DMS 273 treated with DMSO at 0.1 percent for 48 hours (cell line): ENCODE data around the gene PRADC1.
"Not testable (repeated sequence)": the region's sequence is repeated elsewhere in the genome, so short reads cannot be mapped to it uniquely, and the experiment has no call there.

Source experiments
- DNase-seq: peaks from one replicate; lab custom pipeline; 2025; lab: John Stamatoyannopoulos, UW

PRADC1 gene

DNA sequence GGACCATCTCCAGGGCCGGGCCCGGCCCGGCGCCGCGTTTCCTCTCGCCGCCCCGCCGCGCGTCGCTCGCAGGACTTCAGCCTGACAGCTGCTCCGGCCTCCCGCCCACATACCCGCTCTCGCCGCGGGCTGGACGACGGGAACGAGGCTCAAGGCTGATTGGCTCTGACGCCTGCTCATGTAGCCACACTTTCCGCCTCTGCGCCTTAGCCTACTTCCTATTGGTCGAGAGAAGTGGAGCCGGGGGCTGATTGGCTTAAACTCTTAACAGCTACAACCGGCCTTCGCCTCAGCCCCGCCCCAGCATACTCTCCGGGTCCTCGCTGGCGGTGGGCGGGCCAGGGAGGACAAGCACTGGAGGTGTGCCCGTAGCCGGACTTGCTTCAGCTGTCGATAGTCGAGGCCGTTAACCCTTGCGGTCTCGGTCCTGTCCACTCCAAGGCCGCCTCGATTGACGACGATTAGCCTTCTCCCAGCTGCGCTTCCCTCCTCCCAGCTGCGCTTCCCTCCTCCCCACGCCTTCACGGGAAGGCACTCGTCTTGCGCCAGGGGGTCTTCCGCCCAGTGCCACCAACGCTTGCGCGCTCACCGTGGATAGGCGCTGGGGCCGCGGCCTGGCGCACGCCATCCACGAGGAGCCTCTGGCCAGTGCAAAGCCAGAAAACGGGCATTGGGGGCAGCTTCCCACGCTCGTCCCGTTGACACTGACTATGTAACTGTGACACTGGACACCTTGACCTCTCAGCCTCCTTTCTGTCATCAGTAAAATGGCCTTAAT is at the start of gene PRADC1:
Gene PRADC1, minus strand, starts transcription at position 86 of the 778 bp plus-strand sequence. Its CDS starts 79 bp downstream, at position 7.
- DNase-seq, result peak; percentile 99

DNA sequence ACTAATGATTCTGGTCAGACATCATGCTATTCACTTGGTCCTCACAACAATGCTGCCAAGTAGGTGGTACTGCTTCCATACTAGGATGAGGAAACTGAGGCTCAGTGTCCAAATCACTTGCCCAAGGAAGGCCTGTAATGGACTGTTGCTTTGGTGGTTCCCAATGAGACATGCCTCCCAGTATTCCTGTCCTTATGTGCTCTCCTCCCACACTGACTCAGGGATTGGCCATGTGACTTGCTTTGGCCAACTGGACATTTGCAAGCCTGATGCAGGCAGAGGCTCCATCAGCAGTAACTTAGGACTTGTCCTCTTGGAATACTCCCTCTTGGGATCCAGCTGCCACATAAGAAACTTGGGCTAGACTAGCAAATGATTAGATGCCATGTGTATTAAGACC is 48.2 kb upstream of the PRADC1 start:
- DNase-seq, result no peak

DNA sequence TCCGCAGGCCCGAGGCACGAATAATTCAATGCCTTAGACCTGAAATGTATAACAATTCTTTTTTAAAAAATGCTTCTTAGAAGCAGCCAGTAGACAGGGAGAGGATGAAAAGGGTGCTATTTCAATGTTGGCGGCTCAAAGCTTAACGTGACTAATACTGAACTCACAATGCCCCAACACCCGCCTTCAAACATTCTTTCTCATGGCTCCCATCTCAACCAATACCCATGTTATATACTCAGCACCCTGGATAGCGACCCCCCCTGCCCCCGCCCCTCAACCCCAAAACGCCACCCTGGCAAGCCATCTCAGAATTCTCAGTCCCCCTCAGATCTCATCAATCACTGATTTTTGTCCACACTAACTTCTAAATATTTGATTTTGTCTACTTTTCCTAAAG is 46.8 kb upstream of the PRADC1 start:
- DNase-seq, result no peak

DNA sequence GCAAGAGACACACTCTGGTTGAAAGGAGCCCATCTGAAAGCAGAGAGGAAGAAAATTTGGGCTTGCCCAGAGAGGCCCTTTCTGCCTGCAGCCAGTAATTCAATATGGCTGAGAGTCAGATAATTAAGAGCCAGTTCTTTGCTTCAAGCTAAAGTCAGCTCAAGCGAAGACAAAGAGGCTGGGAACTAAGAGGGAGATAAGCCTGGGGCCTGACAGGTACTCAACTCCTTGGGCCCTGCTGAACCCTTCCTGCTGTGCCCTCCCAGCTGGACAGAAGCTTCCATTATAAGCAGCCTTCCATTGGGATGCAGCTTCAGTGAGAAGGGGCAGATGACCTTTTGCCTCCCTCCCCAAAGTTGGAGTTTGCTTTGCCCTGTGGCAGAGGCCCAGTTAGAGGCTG is 39.2 kb upstream of the PRADC1 start:
- DNase-seq, result no peak

DNA sequence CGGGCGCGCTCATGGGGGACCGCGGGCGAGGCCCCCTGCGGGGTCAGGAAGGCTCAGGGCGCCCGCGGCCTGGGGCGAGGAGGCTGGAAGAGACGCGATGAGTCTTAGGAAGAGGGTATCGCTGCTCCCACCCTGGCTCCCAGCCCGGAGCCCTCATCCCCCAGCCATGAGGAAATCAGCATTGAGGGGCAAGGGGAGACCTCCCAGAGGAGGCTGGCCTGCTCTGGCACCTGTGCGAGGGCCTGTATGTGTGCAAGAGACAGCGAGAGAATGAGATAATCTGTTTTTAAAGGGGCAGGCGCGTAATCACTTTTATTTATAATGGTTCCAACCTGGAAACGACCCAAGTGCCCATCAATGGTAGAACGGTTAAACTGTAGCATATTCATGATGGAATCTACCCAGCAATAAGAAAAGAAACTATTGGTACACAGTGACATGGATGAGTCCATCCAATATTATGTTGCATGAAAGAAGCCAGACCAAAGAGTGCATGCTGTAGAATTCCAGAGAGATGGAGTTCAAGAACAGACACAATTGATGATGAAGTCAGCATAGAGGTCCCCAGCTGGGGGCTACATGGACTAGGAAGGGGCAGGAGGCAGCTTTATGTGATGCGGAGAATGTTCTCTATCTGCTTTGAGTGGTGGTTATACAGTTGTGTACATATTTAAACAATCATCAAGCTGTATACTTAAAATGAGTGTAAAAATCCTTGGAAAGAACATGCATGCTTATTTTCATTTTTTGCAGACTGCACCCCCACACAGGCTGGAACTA is 36.8 kb upstream of the PRADC1 start:
- no peak for DNase-seq

DNA sequence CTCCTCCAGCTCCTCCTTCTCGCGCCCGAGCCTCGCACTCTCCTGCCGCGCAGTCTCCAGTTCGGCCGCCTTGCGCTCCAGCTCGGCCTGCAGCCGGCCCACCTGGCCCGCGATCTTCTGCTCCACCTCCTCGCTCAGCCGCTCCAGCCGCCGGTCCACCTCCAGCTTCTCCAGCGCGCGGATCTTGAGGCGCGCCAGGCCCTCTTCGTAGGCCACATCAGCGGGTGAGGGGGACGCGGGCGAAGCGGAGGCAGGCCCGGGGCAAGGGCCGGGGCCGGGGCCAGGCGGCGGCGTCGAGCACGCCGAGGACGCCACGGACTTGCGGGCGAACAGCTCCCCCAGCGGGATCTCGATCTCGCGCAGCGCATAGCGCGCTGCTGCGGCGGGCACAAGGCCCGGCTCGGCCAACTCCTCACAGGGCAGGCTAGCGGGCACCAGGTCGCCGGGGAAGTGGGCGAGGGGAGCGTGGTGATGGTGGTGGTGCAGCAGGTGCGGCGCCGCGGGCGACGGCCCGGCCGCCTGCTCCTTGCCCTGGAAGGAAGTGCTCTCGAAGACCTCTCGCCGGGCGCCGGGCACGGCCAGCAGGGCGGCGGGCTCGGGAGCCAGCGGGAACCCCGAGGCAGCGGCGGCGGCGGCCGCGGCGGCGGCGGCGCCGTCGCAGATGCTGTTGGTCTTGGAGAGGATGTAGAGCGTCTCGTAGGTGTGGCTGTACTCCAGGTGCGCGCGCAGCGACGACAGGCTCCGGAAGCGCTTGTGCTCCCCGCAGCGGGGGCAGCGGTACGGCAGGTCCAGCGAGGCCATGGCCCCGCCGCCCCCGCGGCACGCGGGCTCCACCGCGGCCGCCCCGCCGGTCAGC is 36.0 kb upstream of the PRADC1 start:
- DNase-seq, result no peak

DNA sequence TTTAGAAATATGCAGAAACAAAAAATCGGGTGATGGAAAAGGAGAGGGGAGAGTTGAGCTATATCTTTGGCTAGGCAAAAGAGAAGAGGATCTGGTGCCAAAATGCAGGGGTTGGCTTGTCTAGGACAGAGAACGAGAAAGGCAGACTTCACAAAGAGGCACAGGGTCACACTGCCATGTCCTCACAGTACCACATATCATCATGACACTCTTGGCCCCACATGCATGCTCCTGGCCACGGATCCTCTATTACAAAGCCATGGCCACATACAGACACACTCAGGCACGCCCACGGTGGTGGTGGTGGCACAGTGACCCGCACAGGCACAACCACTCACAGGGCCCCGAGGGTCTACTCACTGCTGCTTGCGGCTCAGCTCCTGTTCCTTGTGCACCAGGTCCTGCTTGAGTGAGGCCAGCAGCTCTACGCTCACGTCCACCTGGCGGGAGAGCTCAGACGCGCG is 35.4 kb upstream of the PRADC1 start:
- DNase-seq, result no peak

DNA sequence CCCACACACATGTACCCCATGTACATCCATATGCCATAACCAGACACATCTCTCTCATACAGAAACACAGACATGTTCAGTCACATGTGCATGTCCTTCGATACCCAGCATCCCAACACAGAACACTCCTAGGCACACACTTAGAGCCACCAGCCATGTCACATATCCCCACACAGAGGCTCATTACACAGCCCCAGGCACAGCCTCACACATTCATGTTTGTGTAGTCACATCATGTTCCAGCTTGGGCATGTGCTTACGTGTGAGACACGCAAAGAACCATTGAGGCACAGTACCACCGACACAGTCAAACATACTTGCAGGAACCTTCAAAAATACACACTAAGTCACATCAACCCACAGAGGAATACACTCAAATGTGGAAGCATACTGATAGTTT is 34.0 kb upstream of the PRADC1 start:
- no peak for DNase-seq

DNA sequence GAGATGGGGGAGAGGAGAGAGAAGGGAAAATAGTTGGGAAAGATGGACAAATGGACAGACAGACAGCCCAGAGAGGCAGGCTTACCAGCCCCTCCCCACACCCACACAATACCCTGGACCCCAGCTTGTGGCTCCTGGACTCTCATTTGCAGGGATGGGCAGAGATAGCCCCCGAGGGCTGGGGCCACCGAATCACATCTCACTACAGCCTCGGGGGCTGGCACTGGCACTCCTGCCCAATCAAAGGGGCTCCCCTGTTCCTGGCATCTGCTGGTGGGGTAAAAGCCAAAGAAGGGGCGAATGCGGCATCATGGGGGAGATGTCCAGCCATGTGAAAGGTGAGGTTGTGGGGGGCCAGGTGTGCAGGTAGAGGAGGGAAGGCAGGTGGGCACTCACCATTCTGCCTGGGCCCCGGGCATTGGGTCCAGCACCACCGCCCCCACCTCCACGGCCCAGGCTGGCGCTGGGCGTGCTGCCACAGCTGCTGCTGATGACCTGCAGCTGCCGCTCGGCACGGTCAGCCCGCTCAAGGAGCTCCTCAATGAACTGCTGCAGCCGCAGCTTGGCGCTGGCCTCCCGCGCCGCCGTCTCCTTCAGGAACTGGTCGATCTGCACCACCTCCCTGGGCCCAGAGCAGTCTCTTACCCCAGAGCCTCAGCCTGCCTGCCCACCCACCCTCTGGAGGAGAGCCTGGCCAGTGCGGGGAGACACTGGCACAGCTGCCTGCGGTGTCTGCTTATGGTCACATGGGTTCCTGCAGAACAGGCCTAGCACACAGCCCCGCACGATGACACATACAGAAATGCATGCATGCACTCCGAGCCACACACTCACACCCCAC is 33.2 kb upstream of the PRADC1 start:
- DNase-seq, result no peak

DNA sequence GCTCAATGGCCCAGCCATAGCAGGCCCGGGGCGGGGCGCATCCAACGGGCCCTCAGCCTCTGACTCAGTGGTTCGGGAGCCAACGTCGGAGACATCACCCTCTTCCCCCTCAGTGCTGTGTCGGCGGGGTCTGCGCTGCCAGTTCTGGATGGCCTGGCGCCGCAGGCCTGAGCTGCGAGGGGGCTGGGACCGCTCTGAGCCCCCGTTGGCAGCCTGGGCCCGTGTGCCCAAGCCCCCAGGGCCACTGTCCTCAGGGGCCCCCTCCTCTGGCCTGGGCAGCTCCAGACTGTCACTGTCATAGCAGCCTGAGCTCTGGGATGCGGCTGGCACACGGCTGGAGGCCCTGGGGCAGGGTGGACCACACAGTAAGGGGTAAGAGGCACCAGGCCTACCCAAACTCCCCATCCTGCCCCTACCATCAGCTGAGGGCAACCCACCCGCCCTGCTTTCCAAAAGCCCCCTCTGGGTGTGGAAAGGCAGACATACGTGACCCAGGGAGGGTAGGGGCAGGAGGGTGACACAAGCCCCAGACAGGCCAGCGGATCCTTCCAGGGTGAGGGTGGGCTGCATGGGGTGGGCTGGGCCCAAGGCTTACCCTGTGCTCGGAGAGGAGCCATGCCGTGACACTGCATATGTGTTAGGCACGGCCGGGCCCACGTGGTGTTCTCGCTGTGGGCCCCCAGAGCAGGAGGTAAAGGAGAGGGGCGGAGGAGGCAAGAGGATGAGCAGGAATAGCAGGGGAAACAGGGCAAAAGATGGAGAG is 32.4 kb upstream of the PRADC1 start:
- DNase-seq, result no peak

DNA sequence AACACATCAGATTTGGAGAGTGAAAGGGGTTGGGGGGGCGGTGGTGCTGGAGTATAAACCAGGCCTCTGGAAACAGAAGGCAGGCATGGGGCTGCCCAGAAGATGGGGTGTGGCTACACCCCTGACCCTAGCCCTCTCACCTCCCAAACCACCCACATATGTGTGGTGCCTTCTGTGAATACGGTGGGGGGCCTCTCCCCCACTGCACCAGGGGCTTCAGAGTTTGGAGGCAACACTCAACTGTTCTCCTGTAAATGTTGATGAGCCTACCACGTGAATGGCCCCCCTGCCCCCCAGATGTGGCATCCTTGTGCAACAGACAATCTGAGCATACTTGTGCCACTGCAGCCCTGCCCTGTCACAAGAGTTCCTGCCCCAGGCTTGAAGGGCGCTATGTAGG is 31.7 kb upstream of the PRADC1 start:
- DNase-seq, result no peak

DNA sequence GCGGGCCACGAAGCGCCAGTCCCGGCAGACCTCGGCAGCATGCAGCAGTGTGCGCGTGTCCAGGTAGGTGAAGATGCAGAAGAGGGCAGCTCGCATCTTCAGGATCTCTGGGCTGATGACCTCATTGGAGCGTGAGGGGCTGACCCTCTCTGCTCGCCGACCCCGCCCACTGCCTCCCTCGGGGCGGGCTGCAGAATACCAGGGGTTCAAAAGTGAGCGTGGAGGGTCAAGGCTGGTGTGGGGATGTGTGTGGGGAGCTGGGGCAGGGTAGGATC is 31.2 kb upstream of the PRADC1 start:
- DNase-seq, result no peak

DNA sequence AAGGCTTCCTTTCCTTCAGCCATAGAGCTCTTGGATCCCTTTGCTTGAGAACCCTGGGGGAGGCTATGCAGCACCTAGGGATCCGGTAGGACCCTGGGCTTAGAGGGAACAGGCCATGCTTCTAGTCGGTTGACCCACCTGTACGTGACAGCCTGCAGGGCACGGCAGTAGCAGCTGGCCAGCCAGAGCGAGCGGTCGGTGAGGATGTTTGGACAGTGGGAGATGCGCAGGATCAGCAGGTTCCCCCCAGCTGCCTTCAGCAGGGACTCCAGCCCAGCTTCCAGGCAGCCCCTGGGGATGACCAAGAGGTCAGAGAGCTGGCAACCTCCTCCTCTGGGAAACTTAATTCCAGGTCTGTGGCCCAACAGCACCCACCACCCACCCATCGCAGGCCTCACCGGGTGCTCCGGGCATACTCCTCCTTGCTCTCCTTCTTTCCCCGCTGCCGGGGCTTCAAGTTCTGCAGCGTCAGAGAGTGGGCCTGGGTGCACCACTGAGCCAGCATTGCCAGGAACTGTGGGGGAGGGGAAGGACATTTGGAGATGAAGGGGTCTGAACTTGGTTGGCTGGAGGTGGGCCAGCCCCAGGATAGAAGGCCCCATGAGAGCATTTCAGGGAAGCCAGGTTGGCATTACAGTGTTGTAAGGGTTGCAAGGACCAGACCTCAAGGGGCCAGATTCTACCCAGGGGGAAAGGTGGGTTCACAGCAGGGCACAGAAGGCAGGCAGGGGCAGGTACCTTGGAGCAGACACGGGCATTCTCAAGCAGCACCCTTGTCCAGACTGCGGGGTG is 30.7 kb upstream of the PRADC1 start:
- DNase-seq, result no peak

DNA sequence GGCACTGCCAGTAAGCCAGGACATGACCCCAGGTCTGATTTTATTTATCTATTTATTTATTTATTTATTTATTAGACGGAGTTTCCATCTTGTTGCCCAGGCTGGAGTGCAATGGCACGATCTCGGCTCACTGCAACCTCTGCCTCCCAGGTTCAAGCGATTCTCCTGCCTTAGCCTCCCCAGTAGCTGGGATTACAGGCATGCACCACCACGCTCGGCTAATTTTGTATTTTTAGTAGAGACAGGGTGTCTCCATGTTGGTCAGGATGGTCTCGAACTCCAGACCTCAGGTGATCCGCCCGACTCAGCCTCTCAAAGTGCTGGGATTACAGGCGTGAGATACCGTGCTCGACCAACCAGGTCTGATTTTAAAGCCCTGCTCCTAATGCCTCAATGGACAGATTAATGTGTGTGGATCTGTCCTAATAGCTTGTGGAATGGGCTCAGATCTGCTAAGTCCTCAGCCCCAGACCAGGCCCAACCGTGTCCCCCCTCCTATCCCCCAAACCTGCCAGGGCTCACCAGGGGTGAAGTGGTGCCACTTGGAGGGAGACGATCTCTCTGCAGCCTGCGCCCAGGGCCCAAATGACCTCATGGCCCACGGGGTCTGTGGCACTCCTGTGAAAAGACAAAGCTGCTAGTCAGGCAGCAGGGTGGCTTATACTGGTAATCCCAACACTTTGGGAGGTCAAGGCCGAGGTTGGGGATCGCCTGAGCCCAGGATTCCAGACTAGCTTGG is 29.8 kb upstream of the PRADC1 start:
- DNase-seq, result not testable (repeated sequence)

DNA sequence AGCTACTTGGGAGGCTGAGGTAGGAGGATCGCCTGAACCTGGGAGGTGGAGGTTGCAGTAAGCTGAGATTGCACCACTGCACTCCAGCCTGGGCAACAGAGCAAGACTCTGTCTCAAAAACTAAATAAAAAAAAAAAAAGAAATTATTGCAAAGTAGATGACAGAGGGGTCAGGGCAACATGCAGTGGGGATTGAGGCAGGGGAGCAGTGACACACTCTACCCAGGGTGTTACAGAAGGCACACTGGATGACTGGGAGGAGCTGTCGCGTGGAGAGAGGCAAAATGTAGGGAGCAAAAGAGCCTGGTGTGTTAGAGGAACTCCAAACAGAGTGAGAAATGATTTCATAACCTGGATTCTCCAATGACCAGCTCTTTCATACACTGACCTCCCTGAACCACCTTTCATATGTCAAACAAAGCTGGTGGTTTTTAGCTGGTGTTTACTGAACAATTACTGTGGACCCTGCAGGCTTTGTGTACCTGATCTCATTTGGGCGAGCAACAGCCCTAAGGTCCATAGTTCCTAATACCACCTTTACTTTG is 29.1 kb upstream of the PRADC1 start:
- no peak for DNase-seq

DNA sequence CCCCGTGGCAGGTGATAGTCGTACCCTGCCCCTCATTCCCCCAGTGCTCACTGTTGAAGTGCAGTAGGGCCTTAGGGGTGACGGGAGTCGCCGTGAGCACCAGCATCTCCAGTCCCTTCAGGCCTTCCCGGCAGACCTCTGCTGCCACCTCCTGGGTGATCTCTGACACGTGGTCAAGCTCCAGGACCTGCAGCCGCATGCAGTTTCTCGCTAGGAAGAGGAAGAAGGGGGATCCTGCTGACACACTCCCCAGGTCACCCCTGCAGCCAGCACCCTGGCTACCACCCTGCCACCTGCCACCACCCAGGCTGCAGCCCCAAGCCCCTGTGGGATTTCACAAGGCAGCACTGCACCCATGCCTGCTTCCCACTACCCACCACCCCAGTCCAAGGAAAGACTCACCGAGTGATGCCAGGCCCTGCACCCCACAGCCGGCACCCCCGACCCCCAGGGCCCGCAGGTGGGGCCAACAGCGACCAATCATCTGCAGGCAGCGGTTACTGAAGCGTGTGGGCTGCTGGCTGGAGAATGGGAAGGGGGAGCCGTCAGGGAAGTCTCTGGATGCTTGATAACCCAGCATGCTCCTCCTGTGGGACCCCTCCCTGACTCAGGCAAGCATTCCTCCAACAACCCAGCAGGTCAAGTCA is 27.4 kb upstream of the PRADC1 start:
- DNase-seq, result no peak

DNA sequence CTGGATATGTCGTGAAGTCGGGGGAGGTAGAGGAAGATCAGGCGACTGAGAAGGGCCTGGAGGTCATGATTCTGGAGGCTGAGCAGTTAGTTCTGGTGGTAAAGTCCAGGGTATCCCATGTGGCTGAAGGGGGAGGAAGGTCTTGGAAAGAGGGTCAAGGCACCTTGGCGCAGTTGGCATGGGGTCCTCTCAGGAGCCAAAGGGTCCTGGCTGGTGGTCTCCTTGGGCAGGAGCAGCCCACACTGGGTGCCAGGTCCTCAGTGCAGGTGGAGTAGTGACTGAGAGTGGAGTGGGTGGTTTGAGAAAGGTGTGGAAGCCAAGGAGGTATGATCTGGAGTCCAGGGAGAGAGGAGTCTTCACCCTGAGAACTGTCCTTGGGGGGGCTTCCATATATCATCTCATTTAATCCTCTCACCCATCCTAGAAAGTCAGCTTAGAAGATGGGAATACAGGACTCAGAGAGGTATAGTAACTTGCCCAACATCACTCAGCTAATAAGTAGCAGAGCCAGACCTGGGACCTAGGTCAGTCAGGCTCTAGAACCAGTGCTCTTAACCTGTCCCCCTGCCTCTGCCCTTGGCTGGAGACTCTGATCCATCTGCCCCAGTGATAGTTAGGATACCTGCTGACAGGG is 26.8 kb upstream of the PRADC1 start:
- no peak for DNase-seq

DNA sequence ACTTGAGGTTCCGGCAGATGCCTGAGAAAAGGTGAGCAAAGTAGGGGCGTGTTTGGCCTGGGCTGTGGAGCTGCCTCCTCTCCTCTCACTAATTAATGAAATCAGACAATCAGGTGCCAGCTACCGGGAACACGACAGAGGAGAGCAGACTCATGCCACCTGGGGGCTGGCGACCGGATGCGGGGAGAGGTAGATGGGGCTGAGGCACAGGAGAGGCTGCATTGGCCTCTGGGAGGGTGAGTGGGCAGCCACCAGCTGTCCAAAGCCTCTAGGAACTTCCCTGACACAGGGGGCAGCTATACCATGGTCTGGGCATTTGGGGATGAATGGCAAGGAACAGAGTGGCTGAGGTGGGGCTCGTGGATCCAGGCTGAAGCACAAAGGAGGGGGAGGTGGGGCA is 26.2 kb upstream of the PRADC1 start:
- no peak for DNase-seq
